ENCODE data around the gene ZNF362.

- no peak for TF ChIP-seq ZNF274 (IDR thresholded peaks at IDR 0.05; ENCODE audit: low read depth, low read length)
- no peak for TF ChIP-seq YY1 (IDR thresholded peaks at IDR 0.05; ENCODE audit: insufficient read depth, insufficient read length)
- no peak for TF ChIP-seq SUZ12 (IDR thresholded peaks at IDR 0.05; ENCODE audit: extremely low read depth, insufficient read depth, insufficient read length)
These were observed 16.6 kb downstream of the ZNF362 start for GRCh38 chr1:33272930-33273329.

Data from NT2/D1 (cell line).